T-helper 1 cell treated with Interleukin-12 subunit alpha and Interleukin-12 subunit beta and Interleukin-4 antibody, amounts not matched to agents 30 ng/mL and 1 ng/mL, for 36 hours (primary cell): ENCODE results near the gene EHBP1L1. TPM values are rescaled to one million over a fixed set of nuclear protein-coding genes. Genes with fewer than 3 reads are reported as not detected.
"Not testable (repeated sequence)": the region's sequence is repeated elsewhere in the genome, so short reads cannot be mapped to it uniquely, and the experiment has no call there.

Experiments used
- intact Hi-C: fragments of 100-400 bp; cut with micrococcal nuclease; formaldehyde crosslinking; loops from one replicate; pipeline ENCODE4 v1.15.1; 2024
- total RNA-seq: library from RNA; stranded (reverse); gene quantifications from 2 replicates; pipeline ENCODE4 v1.2.3, GENCODE V29; 2022

EHBP1L1 gene
- total RNA-seq, 1 donor from 2014 or later = 128 TPM

GRCh38 chr11:65559951-65560537, 15.8 kb upstream of the EHBP1L1 start:
- intact Hi-C loops = no loop called here

DNA sequence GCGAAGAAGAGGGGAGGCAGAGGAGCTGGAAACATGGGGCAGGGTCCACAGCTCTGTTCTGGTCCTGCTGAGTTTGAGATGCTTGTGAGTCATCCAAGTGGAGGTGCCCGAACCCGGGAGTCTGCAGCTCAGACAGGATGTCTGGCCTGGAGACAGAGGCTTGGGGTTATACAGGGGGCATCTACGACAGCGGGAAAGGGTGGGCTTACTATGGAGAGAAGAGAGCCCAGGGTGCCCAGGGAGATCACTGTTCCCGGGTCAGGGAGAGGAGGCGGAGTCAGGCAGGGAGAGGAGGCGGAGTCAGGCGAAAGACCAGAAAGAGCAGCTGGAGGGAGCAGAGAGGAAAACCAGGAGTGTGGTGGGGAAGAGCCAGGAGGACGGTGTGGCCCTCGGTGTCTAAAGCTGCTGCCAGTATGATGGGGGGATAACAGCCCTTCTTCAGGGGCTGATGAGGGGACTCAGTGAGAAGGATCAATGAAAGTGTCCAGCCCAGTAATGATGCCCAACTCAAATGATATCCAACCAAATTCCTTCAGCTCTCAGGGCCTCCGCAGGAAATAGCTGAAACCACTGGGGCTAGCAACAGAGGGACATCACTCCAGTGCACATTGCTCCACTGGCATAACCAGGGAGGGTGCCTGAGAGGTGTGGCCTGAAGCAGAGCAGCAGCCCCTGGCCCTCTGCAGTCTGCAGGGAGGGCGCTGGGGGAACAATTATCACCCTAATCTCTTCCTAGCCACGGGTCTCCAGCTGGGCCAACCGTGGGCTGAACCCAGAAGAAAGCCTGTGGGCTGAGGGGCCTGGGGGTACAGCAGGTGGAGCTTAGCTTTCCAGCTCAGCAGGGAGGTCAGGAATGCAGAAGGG, 15.1 kb upstream of the EHBP1L1 start:
- intact Hi-C loops = no loop called here

DNA sequence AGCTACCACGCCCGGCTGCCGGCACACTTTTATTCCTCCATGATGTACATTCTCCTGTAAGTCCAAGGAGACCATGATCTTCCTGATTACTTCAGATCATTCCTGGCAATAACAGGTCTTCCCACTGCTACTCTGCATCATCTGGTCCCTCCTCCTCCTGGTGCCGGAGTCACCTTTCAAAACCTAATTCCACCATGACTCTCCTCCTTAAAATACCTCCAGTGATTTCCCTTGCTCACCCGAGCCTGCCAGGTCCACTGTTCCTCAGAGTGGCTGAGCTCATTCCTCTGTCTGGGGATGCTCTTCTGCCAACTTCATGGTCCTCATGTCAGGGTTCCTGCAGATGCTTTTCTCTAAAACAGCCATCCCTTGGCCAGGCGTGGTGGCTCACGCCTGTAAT, 13.8 kb upstream of the EHBP1L1 start:
- intact Hi-C loops = no loop called here

- intact Hi-C loops = no loop called here
Measured at GRCh38 chr11:65562788-65563187, 13.1 kb upstream of the EHBP1L1 start.

DNA sequence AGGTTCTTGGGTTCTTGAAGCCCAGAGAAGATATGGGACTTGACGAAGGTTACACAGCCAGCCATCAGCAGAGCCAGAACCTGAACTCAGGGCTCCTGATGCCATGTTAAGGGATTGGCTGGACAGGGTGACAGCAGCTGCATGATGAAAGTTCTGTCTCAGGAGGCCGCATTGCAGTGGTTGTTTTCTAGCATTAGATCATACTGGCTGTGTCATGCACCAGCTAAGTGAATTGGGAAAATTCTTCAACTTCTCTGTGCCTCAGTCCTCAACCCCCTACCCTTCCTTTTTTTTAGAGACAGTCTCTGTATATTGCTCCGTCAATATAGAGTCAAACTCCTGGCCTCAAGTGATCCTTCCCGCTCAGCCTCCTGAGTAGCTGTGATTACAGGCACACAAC, 12.3 kb upstream of the EHBP1L1 start:
- intact Hi-C loops = no loop called here

GRCh38 chr11:65564879-65565559, 10.8 kb upstream of the EHBP1L1 start:
- intact Hi-C loops = not testable (repeated sequence)

DNA sequence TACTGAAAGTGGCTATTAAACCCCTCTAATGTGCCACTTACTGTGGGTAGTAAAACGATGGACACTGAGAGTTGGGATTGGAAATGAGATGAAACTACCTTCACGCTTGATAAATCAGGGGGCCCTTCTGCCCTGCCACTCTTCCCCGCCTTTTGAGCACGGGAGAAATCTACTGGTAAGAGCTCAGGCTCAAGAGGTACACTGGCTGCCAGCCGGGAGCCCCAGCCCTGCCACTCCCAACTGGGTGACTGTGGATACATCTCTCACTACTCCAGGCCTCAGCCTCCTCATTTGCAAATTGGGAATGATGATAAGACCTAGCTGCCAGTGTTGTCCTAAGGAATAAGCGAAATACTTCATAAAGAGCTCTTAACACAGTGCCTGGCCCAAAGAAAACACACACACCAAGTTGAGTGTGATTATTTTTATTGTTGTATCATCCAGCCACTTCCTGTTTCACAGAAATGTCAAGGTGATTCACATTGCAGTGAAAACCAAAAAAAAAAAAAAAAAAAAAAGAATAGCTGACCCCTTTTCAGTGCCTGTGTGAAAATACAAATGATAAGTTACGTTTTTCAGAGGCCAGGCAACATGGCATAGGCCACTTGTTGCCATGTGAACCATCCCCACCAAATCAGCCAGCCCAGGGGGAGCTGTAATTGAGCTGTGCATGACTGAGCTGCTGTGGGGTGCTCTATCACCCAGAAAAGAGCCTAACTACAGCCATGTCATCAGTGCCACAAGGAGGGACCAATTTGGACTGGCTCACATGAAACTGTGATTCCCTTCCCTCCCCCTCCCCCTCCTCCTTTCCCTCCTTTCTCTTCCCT, 10.0 kb upstream of the EHBP1L1 start:
- intact Hi-C loops = loop anchor here (1.0 kb wide), 1 partner anchor 8 kb away; the partner anchor contains the start of gene LTBP3

DNA sequence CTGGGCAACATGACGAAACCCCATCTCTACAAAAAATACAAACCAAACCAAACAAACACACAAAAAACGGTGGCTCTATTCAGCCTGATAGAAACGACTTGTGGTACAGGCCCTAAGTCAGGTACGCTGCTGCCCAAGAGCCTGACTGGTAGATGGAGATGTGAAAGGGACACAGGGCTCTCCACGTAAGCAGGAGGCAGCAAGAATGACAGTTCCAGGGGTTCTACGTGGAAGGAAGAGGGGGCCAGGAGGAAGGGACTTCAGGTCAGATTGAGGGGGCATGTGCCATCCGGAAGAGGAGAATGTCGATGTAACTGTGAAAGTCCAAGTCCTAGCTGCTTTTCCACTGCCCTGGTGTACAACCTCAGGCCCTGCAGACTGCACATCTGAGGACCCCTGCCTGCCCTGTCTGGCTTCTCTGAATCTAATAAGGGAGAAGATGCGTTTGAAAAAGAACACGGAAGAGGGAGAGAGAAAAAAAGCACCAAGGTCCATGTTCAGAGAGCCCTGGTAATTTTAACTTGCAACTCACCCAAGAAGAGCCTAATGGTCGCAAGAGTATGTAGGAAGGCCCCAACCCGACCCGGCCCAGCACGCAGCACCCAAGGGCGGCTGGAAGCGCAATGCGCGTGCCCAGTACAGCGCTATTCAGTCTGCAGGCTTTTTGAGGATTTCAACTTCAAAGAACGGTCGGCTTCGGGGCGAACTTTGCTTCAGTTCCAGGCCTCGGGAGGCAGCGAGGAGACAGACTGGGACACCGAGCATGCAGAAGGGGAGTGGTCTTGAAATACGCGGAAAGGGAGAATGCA, 6.5 kb upstream of the EHBP1L1 start:
- intact Hi-C loops = no loop called here

DNA sequence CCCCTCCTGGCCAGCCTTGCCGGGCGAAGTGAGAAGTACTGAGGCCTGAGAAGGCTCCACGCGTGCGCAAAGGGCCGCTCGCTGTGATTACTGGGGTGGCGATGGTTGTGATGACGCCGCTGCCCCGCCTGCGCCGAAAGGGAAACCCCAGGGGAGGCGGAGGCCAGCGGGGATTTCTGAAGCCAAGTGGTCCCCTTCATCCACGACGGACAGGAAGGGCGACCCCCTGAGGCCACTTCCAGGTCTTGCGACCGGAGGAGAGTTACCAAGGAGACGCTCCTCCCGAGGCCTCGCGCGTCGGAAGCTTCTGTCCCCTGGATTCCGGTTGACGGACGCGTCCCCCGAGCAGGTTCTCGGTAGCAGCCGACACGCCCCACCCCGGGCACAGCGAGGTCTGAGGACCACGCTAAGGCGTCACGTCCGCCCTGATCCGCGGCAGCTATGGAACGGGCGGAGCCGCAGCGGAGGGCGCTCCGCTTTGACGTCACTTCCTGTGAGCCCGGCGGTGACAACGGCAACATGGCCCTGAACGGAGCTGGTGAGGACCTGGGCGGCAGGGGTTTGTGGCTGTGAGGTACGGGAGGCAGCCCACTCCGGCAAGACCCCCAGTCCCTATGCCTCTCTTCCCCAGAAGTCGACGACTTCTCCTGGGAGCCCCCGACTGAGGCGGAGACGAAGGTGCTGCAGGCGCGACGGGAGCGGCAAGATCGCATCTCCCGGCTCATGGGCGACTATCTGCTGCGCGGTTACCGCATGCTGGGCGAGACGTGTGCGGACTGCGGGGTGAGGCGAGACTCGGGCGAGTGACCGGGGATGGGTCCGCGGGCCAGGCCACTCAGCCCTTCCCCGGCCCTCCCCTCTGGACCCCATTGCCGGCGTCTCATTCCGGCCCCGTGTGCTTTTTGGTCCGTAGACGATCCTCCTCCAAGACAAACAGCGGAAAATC, 5.6 kb upstream of the EHBP1L1 start, which contains the start of gene ZNRD2:
Gene ZNRD2 (plus strand): TSS at position 505 of the 946 bp plus-strand sequence. CDS start 15 bp downstream, at position 520.
- intact Hi-C loops = loop anchor here (1.0 to 5.0 kb wide), 14 partner anchors 17 to 792 kb away; partner anchors contain the start of genes BANF1, CDCA5, EIF1AD and FAU

DNA sequence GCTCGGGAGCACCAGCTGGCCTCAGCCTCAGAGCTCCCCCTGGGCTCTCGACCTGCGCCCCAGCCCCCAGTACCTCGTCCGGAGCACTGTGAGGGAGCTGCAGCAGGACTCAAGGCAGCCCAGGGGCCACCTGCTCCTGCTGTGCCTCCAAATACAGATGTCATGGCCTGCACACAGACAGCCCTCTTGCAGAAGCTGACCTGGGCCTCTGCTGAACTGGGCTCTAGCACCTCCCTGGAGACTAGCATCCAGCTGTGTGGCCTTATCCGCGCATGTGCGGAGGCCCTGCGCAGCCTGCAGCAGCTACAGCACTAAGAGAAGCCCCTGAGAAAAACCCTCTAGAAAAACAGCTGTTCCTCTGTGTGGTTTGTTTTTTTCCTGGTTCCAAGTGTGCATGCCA, 4.4 kb upstream of the EHBP1L1 start:
- intact Hi-C loops = loop anchor here (2.0 to 5.0 kb wide), 5 partner anchors 141 to 544 kb away; partner anchors contain the start of genes FAU, KAT5, MRPL49 and NEAT1

- intact Hi-C loops = loop anchor here (2.0 to 5.0 kb wide), 6 partner anchors 47 to 545 kb away; partner anchors contain the start of genes FAU, KAT5, MRPL49 and NEAT1
Measured at GRCh38 chr11:65571940-65572339, 3.9 kb upstream of the EHBP1L1 start.

- intact Hi-C loops = loop anchor here (2.0 to 5.0 kb wide), 3 partner anchors 48 to 545 kb away; partner anchors contain the start of genes FAU, MRPL49, SCYL1 and SNX15
Measured at GRCh38 chr11:65572356-65573051, 3.3 kb upstream of the EHBP1L1 start, which contains the start of gene FAM89B. TSS of gene FAM89B (plus strand) at chr11:65572538. CDS start at chr11:65572670, 132 bp downstream.

DNA sequence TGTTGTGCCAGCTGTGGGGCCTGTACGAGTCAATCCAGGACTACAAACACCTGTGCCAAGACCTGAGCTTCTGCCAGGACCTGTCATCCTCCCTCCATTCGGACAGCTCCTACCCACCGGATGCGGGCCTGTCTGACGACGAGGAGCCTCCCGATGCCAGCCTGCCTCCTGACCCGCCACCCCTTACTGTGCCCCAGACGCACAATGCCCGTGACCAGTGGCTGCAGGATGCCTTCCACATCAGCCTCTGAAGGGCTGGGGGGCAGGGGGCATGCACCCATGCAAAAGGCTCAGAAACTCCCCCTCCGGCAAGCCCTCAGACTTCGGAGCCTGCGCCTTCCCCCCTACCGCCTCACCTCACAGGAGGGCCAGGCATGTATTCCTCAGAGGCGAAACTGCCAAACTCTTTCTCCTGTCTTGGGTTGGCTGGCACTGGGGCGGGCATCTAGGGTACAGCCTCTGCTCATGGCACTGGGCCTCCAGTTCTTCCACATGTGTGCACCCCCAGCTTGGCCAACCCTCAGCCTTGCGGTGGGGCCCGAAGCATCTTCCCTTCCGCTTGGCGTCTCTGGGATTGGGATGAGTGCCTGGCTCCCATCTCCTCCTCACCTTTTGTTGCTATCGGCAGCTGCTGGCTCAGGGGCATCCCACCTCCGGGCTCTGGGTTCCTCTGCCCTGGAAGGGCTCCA, 2.3 kb upstream of the EHBP1L1 start:
- intact Hi-C loops = loop anchor here (1.0 to 5.0 kb wide), 12 partner anchors 15 to 763 kb away; partner anchors contain the start of genes BANF1, CFL1, EIF1AD and FAU

GRCh38 chr11:65574109-65574810, 1.6 kb upstream of the EHBP1L1 start:
- intact Hi-C loops = loop anchor here (1.0 to 5.0 kb wide), 11 partner anchors 14 to 764 kb away; partner anchors contain the start of genes BANF1, CFL1, EIF1AD and FAU

DNA sequence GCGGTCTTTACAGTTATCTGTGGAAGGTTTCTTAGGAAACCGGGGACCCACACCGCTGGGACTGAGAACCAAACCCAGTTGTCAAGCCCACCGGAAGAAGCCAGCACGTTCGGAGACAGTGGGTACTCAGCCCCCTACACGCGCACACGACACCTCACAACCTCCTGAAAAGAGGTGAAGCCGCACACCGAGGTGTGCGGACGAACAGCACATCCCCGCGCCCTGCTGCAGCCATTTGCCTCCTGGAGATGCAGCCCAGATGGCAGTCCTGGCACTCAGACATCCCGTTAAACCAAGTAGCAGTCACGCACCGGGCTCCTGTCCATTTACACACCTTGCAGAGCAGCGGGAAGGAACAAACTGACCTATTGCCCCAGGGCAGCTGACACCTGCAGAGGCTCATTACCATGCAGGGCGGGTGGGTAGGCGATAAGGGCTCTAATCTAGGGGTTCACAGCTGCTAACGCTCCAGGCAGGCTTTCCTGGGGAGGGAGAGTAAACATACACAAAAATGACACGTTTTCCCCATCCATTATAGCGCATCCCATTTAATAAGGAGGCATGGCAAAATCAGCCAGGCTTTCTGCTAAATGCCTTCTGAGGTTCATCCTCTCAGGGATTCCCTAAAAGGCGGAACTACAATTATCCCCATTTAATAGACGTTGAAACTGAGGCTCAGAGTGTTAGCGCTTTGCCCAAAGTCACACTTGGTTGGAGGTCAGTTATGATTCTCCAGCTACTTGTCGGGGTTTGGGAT, 864 bp upstream of the EHBP1L1 start:
- intact Hi-C loops = loop anchor here (1.0 to 5.0 kb wide), 13 partner anchors 13 to 765 kb away; partner anchors contain the start of genes BANF1, CFL1, EIF1AD and FAU
